ENCODE results near the gene GPC6.

DNA sequence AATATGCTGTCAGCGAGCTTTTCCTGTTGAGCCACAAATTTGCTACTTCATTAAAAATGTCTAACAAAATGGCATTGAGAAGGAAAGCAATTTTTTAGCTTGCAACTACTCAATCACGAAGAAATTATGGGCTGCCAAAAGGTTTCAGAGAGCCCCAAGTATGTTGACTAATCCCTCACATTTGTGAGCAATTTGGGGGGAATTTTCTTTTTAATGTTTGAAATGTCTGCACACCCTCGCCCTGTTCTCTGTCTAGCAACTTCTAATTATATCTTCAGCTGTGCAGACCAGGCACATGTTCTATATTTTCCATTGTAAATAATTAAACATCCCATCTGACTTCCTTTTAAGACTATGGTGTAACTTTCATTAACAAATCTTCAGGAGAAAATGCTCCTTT is 1060.0 kb downstream of the GPC6 start:
- no peak for TF ChIP-seq EZH2 (IDR thresholded peaks at IDR 0.05; ENCODE audit: borderline replicate concordance, low read depth, low read length, severe bottlenecking)
- TF ChIP-seq, protein P1, sequence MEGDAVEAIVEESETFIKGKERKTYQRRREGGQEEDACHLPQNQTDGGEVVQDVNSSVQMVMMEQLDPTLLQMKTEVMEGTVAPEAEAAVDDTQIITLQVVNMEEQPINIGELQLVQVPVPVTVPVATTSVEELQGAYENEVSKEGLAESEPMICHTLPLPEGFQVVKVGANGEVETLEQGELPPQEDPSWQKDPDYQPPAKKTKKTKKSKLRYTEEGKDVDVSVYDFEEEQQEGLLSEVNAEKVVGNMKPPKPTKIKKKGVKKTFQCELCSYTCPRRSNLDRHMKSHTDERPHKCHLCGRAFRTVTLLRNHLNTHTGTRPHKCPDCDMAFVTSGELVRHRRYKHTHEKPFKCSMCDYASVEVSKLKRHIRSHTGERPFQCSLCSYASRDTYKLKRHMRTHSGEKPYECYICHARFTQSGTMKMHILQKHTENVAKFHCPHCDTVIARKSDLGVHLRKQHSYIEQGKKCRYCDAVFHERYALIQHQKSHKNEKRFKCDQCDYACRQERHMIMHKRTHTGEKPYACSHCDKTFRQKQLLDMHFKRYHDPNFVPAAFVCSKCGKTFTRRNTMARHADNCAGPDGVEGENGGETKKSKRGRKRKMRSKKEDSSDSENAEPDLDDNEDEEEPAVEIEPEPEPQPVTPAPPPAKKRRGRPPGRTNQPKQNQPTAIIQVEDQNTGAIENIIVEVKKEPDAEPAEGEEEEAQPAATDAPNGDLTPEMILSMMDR (IDR thresholded peaks at IDR 0.05; ENCODE audit: extremely low read depth in 1 of 2, insufficient read depth in 1 of 2, low read depth in 1 of 2, low read length in 2 of 2), result no peak
- no peak for TF ChIP-seq POLR2AphosphoS5 (IDR thresholded peaks at IDR 0.05; ENCODE audit: insufficient read depth, low read depth, low read length)
- TF ChIP-seq POLR2A (IDR thresholded peaks at IDR 0.05; ENCODE audit: low read depth, low read length), result no peak
- TF ChIP-seq, protein P2, sequence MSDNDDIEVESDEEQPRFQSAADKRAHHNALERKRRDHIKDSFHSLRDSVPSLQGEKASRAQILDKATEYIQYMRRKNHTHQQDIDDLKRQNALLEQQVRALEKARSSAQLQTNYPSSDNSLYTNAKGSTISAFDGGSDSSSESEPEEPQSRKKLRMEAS (IDR thresholded peaks at IDR 0.05; ENCODE audit: insufficient read depth, insufficient read length), result no peak

All from endothelial cell of umbilical vein (primary cell).